Stimulated activated memory B cell treated with anti-CD40 and anti-IgM and Interleukin-4, amounts not matched to agents 10 μg/mL and 1 μg/mL and 100 μg/mL, for 72 hours (primary cell): ENCODE data around the gene LMOD1.
"Not testable (repeated sequence)": the region's sequence is repeated elsewhere in the genome, so short reads cannot be mapped to it uniquely, and the experiment has no call there.

ENCODE experiments used
- ATAC-seq: fragments of 150-1000 bp; cut with Tn5 transposase; 2 replicates; pipeline ENCODE4 v1.10.0; 2021
- H3K27ac Mint-ChIP-seq: one replicate; pipeline ENCODE4 v1.8.0; 2022; ENCODE audit warnings: mild to moderate bottlenecking, mixed read lengths
- H3K27me3 Mint-ChIP-seq: one replicate; pipeline ENCODE4 v1.8.0; 2022; ENCODE audit warnings: mixed read lengths
- H3K36me3 Mint-ChIP-seq: one replicate; pipeline ENCODE4 v1.8.0; 2022; ENCODE audit warnings: mixed read lengths
- H3K4me1 Mint-ChIP-seq: one replicate; pipeline ENCODE4 v1.8.0; 2022; ENCODE audit warnings: mixed read lengths
- H3K4me3 Mint-ChIP-seq: one replicate; pipeline ENCODE4 v1.8.0; 2022; ENCODE audit warnings: mild to moderate bottlenecking, moderate library complexity, mixed read lengths
- H3K9me3 Mint-ChIP-seq: one replicate; pipeline ENCODE4 v1.8.0; 2022; ENCODE audit warnings: mixed read lengths

The LMOD1 gene

GRCh38 chr1:201911826-201912571 lies 34.3 kb downstream of the LMOD1 start:
- H3K4me3 Mint-ChIP-seq = no peak overlapping the region
- no peaks in the 10 kb centered on the region for H3K9me3 Mint-ChIP-seq
- H3K27ac Mint-ChIP-seq = no peak overlapping the region
- H3K36me3 Mint-ChIP-seq = no peaks in the 10 kb centered on the region
- H3K4me1 Mint-ChIP-seq = no peaks in the 10 kb centered on the region
- no peak for ATAC-seq
- H3K27me3 Mint-ChIP-seq = peaks cover 37% of the 10 kb centered on the region

GRCh38 chr1:201907621-201908020 lies 38.7 kb downstream of the LMOD1 start:
- no peaks in the 10 kb centered on the region for H3K36me3 Mint-ChIP-seq
- no peak overlapping the region for H3K27ac Mint-ChIP-seq
- H3K4me1 Mint-ChIP-seq = no peaks in the 10 kb centered on the region
- no peaks in the 10 kb centered on the region for H3K9me3 Mint-ChIP-seq
- no peak for ATAC-seq
- no peak overlapping the region for H3K4me3 Mint-ChIP-seq
- peaks cover 16% of the 10 kb centered on the region for H3K27me3 Mint-ChIP-seq

- no peaks in the 10 kb centered on the region for H3K4me1 Mint-ChIP-seq
- no peaks in the 10 kb centered on the region for H3K9me3 Mint-ChIP-seq
- H3K36me3 Mint-ChIP-seq = no peaks in the 10 kb centered on the region
- H3K27me3 Mint-ChIP-seq = peaks cover 16% of the 10 kb centered on the region
- no peak overlapping the region for H3K27ac Mint-ChIP-seq
- no peak overlapping the region for H3K4me3 Mint-ChIP-seq
- no peak for ATAC-seq
These were observed 40.0 kb downstream of the LMOD1 start for GRCh38 chr1:201906336-201906735.

DNA sequence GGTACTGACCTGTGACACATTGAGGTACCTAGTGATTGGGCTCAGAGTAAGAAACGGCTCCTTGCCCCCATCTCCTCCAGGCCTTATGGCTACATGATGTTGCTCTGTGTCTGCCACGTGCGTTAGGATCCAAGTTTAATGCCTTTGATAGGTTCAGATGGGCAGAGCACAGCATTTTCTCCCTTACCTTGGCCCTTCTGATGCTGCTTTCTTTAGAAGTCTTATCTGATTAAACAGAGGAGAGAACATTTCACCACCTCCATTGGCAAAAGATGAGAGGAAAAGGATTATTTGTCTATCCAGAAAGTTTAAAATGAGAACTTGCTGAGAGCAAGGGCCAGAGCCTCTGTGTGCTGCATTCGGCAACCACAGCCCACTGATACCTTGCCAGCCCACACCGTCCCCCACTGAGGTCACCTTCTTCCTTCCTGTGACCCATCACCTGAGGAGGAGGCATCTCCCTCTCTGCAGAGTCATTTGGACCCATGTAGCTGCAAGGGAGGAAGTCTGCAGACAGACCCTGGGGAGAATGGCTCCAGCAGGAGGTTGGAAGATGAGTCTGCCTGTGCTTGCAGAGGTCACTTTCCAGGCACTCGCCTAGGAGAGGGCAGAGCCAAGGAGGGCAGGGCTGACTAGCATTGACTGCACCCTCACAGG lies 41.0 kb downstream of the LMOD1 start:
- H3K4me3 Mint-ChIP-seq = no peak overlapping the region
- no peaks in the 10 kb centered on the region for H3K36me3 Mint-ChIP-seq
- peaks cover 17% of the 10 kb centered on the region for H3K27me3 Mint-ChIP-seq
- no peak for ATAC-seq
- no peak overlapping the region for H3K27ac Mint-ChIP-seq
- H3K9me3 Mint-ChIP-seq = no peaks in the 10 kb centered on the region
- no peaks in the 10 kb centered on the region for H3K4me1 Mint-ChIP-seq

GRCh38 chr1:201904579-201904978 lies 41.8 kb downstream of the LMOD1 start:
- H3K36me3 Mint-ChIP-seq = no peaks in the 10 kb centered on the region
- peaks cover 16% of the 10 kb centered on the region for H3K27me3 Mint-ChIP-seq
- H3K4me1 Mint-ChIP-seq = no peaks in the 10 kb centered on the region
- no peak overlapping the region for H3K27ac Mint-ChIP-seq
- H3K9me3 Mint-ChIP-seq = no peaks in the 10 kb centered on the region
- ATAC-seq = no peak
- no peak overlapping the region for H3K4me3 Mint-ChIP-seq

- Mint-ChIP-seq H3K4me1 (no peaks in the 10 kb centered on the region), H3K9me3 (no peaks in the 10 kb centered on the region), H3K27me3 (peaks cover 10% of the 10 kb centered on the region), H3K4me3 (no peak overlapping the region), H3K27ac (no peak overlapping the region), H3K36me3 (no peaks in the 10 kb centered on the region)
- ATAC-seq = no peak
These were observed 43.2 kb downstream of the LMOD1 start for GRCh38 chr1:201903135-201903534.

DNA sequence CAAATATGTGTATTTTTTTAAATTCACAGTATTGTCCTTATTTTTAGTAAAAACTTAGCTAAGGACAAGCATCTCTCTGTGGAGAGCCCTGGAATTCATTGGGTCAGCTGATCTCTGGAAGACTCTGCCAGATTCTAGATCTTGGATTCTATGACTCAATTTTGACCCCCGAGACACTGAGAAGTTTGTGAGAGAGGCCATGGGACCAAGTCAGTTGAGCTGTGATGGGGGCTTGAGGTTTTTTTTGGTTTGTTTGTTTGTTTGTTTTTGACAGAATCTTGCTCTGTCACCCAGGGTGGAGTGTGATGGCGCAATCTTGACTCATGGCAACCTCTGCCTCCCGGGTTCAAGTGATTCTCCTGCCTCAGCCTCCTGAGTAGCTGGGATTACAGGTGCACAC lies 44.1 kb downstream of the LMOD1 start:
- peaks cover 10% of the 10 kb centered on the region for H3K27me3 Mint-ChIP-seq

GRCh38 chr1:201901036-201901435 lies 45.3 kb downstream of the LMOD1 start:
- not testable (repeated sequence) for H3K4me1 Mint-ChIP-seq, H3K36me3 Mint-ChIP-seq, H3K27me3 Mint-ChIP-seq, H3K4me3 Mint-ChIP-seq, H3K9me3 Mint-ChIP-seq, H3K27ac Mint-ChIP-seq, ATAC-seq

More for the DNA sequence above, 44.1 kb downstream of the LMOD1 start:
- no peaks in the 10 kb centered on the region for H3K36me3 Mint-ChIP-seq
- H3K4me3 Mint-ChIP-seq = no peak overlapping the region
- no peak overlapping the region for H3K27ac Mint-ChIP-seq
- no peak for ATAC-seq
- H3K4me1 Mint-ChIP-seq = no peaks in the 10 kb centered on the region
- H3K9me3 Mint-ChIP-seq = no peaks in the 10 kb centered on the region

GRCh38 chr1:201900476-201900875 lies 45.9 kb downstream of the LMOD1 start:
- Mint-ChIP-seq H3K27me3 (peaks cover 10% of the 10 kb centered on the region), H3K36me3 (no peaks in the 10 kb centered on the region), H3K9me3 (no peaks in the 10 kb centered on the region), H3K4me1 (peaks cover 5% of the 10 kb centered on the region), H3K27ac (no peak overlapping the region), H3K4me3 (no peak overlapping the region)
- no peak for ATAC-seq

DNA sequence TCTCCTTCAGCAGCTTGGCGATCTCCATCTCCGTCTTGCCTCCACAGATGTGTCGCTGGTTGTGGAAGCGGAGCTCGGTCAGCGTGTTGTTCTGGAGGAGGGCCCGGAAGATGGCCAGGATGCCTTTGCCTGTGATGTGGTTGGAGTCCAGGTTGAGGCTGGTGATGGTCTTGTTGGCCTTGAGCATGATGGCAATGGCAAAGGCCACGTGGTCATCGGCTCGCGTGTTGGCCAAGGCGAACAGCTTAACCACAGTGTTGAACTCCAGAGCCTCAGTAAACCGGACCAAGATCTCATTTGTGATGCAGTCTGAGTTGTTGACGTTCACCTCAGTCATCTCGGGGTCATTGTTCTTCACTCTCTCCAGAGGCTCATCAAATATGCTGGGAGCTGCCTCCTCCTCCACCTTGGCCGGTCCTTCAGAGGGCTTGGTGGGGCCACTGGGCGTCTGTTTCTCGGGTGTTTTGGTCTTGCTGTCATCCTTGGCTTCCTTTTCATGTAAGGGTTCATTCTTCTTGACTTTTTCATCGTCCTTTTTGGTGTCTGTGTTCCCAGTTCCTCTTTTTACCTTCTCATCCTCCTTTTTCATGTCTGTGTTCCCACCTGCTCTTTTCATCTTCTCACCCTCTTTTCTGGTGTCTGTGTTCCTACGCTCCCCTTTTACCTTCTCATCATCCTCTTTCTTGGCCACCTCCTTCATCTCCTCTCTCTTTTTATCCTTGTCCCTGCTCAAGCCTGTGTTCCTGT lies 46.5 kb downstream of the LMOD1 start:
- Mint-ChIP-seq H3K4me3 (no peak overlapping the region), H3K27me3 (peaks cover 12% of the 10 kb centered on the region), H3K9me3 (no peaks in the 10 kb centered on the region), H3K27ac (no peak overlapping the region), H3K4me1 (peaks cover 5% of the 10 kb centered on the region), H3K36me3 (no peaks in the 10 kb centered on the region)
- ATAC-seq = no peak

DNA sequence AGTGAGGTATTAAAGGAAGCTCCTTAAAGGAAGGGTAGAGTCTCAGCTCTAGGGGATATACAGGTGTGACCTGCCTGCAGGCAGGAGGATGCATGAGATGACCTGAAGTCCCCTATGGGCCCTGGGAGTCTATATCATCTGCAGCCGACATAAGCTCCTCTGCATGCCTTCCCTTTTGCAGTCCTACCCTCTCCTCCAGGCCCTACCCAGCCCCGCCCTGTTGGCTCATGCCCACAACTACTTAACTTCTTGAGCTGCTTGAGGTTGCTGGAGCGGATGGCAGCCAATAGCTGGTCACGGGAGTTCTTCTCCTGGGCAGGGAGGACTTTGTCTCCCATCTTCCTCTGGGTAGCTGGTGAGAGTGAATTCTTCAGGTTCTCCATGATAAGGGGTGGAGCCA lies 47.4 kb downstream of the LMOD1 start:
- no peak overlapping the region for H3K27ac Mint-ChIP-seq
- peaks cover 5% of the 10 kb centered on the region for H3K4me1 Mint-ChIP-seq
- no peak overlapping the region for H3K4me3 Mint-ChIP-seq
- peaks cover 21% of the 10 kb centered on the region for H3K27me3 Mint-ChIP-seq
- no peak for ATAC-seq
- no peaks in the 10 kb centered on the region for H3K36me3 Mint-ChIP-seq
- H3K9me3 Mint-ChIP-seq = no peaks in the 10 kb centered on the region

- peaks cover 5% of the 10 kb centered on the region for H3K4me1 Mint-ChIP-seq
- H3K4me3 Mint-ChIP-seq = no peak overlapping the region
- no peaks in the 10 kb centered on the region for H3K9me3 Mint-ChIP-seq
- H3K27ac Mint-ChIP-seq = no peak overlapping the region
- H3K36me3 Mint-ChIP-seq = no peaks in the 10 kb centered on the region
- peaks cover 27% of the 10 kb centered on the region for H3K27me3 Mint-ChIP-seq
- ATAC-seq = no peak
These were observed 48.0 kb downstream of the LMOD1 start for GRCh38 chr1:201898240-201898894.

DNA sequence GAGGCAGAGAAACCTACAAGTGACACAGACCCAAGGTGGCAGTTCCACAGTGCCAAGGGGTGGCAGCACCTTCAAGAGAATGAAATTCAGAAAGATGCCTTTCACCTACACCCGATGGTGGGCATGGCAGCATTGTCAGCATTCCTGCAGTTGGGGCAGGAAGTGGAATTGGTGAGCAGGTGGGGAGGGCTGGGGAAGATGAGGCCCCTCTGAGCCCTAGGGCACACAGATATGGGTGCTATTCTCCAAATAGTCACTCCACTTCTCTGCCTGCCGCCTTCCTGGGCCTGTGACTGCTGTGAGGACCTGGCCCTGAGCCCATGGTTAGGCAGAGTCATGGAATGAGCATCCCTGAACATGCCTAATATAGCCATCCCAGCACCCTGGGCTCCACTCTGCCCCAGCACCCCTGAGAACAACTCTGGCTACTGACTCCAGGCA lies 49.4 kb downstream of the LMOD1 start:
- Mint-ChIP-seq H3K4me3 (no peak overlapping the region), H3K36me3 (no peaks in the 10 kb centered on the region), H3K9me3 (no peaks in the 10 kb centered on the region), H3K27me3 (peaks cover 41% of the 10 kb centered on the region), H3K27ac (no peak overlapping the region), H3K4me1 (peaks cover 5% of the 10 kb centered on the region)
- no peak for ATAC-seq

DNA sequence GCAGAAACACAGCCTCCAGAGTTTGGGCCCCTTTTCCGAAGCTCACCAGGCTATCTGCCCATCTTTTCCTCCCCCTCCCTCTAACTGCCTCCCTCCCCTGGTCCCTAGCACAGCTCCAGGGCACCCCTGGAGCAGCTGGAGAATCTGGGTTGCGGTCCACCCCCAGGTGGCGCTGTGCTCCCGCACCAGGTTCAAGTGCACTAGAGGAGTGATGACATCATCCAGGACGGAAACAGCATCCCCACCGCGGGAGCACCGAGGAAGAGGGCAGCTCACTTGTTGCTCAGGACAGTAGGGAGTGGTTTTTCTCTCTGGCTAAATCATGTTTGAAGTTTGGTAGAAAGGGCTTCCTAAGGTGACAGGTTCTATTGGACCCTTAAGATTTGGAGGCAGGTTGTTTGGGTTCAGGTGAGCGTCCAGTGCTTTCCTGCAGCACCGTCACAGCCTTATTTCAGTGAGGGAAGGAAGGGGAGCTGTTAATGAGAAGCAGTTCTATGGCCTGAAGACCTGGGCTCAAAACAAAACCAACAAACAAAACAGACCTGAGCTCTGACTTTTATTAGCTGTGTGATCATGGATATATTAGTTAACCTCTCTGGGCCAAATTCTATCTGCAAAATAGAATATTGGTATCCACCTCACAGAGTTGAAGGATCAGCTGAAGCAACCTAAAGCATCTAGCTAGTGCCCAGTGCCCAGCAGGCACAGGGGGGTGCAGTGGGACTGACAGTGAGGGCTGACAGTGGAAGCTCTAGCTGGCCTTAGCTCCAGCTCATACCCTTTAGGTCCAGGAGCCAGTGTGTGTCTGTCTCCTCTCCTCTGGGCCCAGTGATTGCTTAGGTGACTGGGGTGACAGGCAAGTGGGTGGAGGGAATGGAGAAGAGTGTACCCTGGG lies 50.2 kb downstream of the LMOD1 start:
- no peaks in the 10 kb centered on the region for H3K9me3 Mint-ChIP-seq
- no peak overlapping the region for H3K27ac Mint-ChIP-seq
- peaks cover 49% of the 10 kb centered on the region for H3K27me3 Mint-ChIP-seq
- H3K4me1 Mint-ChIP-seq = peaks cover 5% of the 10 kb centered on the region
- no peaks in the 10 kb centered on the region for H3K36me3 Mint-ChIP-seq
- H3K4me3 Mint-ChIP-seq = peak overlapping the region; percentile 50
- ATAC-seq = peak; percentile 66
